ENCODE measurements around the gene CUL3.

The CUL3 gene

GRCh38 chr2:224432003-224432579, 153.1 kb downstream of the CUL3 start:
- DNase-seq (ENCODE audit: low read depth in 4 of 4, low spot score in 1 of 4), result no peak

- DNase-seq (ENCODE audit: low read depth in 4 of 4, low spot score in 1 of 4), result no peak
Observed at GRCh38 chr2:224429441-224429810, 155.7 kb downstream of the CUL3 start.

- DNase-seq (ENCODE audit: low read depth in 4 of 4, low spot score in 1 of 4), result no peak
Observed at GRCh38 chr2:224428787-224429440, 156.2 kb downstream of the CUL3 start.

- DNase-seq (ENCODE audit: low read depth in 4 of 4, low spot score in 1 of 4), result no peak
Observed at GRCh38 chr2:224427471-224427870, 157.7 kb downstream of the CUL3 start.

- no peak for DNase-seq (ENCODE audit: low read depth in 4 of 4, low spot score in 1 of 4)
Observed at GRCh38 chr2:224426656-224427055, 158.5 kb downstream of the CUL3 start.

- DNase-seq (ENCODE audit: low read depth in 4 of 4, low spot score in 1 of 4), result no peak
Observed at GRCh38 chr2:224421065-224421464, 164.1 kb downstream of the CUL3 start.

Data from stimulated activated CD4-positive, alpha-beta T cell treated with anti-CD3 and anti-CD28 coated beads, Interleukin-1b, Interleukin-23, amount 100 ng/mL, for 24 hours (primary cell).